Gastrocnemius medialis (tissue), 4 donors: ENCODE results near the gene ADAMTS20. TPM values are rescaled to one million over a fixed set of nuclear protein-coding genes. Genes with fewer than 3 reads are reported as not detected.
A peak's percentile ranks its signal among the peaks of the same experiment; 100 is the strongest.
"Not testable (repeated sequence)": the region's sequence is repeated elsewhere in the genome, so short reads cannot be mapped to it uniquely, and the experiment has no call there.

Experiments used
- ATAC-seq, 2 donors: fragments of 150-250 bp; one replicate each; pipeline ENCODE4 v1.9.1; 2016
- DNase-seq, 2 donors: peaks; one replicate each; pipeline ENCODE4 v3.0.0-alpha.2; 2019
- H3K27ac ChIP-seq, 4 donors: fragments of 200-600 bp; sonication (generic); 1 replicate in 1 of 4; 2 replicates in 3 of 4; pipeline ENCODE4 v1.5.1; 2016 to 2018; ENCODE audit warnings: mild to moderate bottlenecking in 2 of 4, moderate library complexity in 1 of 4
- H3K27me3 ChIP-seq, 3 donors: fragments of 200-600 bp; sonication (generic) in 2 of 3; 1 replicate in 1 of 3; 2 replicates in 2 of 3; pipeline versions ENCODE4 v1.5.1 to v1.6.0; 2016 to 2019; ENCODE audit warnings: mild to moderate bottlenecking in 1 of 3, moderate library complexity in 1 of 3
- H3K36me3 ChIP-seq, 2 donors: fragments of 200-600 bp; sonication (generic) in 1 of 2; one replicate each; pipeline ENCODE4 v1.5.1; 2017 to 2018
- H3K4me1 ChIP-seq, 2 donors: fragments of 200-600 bp; sonication (generic) in 1 of 2; one replicate each; pipeline ENCODE4 v1.5.1; 2016 to 2017; ENCODE audit warnings: mild to moderate bottlenecking in 2 of 2
- H3K4me3 ChIP-seq, 4 donors: fragments of 200-600 bp; sonication (generic) in 3 of 4; 1 replicate in 1 of 4; 2 replicates in 3 of 4; pipeline ENCODE4 v1.5.1; 2016 to 2019; ENCODE audit warnings: mild to moderate bottlenecking in 2 of 4
- H3K9me3 ChIP-seq, 3 donors: fragments of 200-600 bp; sonication (generic) in 2 of 3; 1 replicate in 1 of 3; 2 replicates in 2 of 3; pipeline ENCODE4 v1.5.1; 2016 to 2019
- CTCF ChIP-seq, 5 experiments: fragments of 450-650 bp in 3 of 5; fragments of 200-600 bp in 2 of 5; sonication (generic) in 2 of 5; IDR thresholded peaks in 4 of 5; conservative IDR thresholded peaks in 1 of 5; 1 replicate in 4 of 5; 2 replicates in 1 of 5; pipeline ENCODE4 v1.5.1; 2016 to 2019; ENCODE audit warnings: antibody characterized with exemption in 5 of 5, mild to moderate bottlenecking in 3 of 5, moderate library complexity in 3 of 5
- POLR2A ChIP-seq, 2 donors: fragments of 450-650 bp; IDR thresholded peaks; one replicate each; pipeline ENCODE4 v1.6.1; 2017; ENCODE audit warnings: antibody characterized with exemption in 2 of 2, mild to moderate bottlenecking in 2 of 2, moderate library complexity in 2 of 2
- in situ Hi-C, 4 donors: fragments of 200-750 bp; cut with MboI; loops; one replicate each; pipeline versions ENCODE4 v1.15.0 to v1.8.0; 2017; ENCODE audit warnings: low sequenced_read_pairs in 4 of 4
- intact Hi-C: fragments of 100-400 bp; cut with DNase I; formaldehyde crosslinking; loops from one replicate; pipeline ENCODE4 v1.15.1; 2023; ENCODE audit warnings: low total_unique reads
- total RNA-seq, 4 donors: library from RNA; depleted of rRNA; stranded (reverse); fragments of >200 nt; gene quantifications; one replicate each; pipeline versions ENCODE4 v1.1.0 to v1.2.3, GENCODE V29; 2016

The ADAMTS20 gene
- total RNA-seq, 4 donors from 2014 or later = not detected

DNA sequence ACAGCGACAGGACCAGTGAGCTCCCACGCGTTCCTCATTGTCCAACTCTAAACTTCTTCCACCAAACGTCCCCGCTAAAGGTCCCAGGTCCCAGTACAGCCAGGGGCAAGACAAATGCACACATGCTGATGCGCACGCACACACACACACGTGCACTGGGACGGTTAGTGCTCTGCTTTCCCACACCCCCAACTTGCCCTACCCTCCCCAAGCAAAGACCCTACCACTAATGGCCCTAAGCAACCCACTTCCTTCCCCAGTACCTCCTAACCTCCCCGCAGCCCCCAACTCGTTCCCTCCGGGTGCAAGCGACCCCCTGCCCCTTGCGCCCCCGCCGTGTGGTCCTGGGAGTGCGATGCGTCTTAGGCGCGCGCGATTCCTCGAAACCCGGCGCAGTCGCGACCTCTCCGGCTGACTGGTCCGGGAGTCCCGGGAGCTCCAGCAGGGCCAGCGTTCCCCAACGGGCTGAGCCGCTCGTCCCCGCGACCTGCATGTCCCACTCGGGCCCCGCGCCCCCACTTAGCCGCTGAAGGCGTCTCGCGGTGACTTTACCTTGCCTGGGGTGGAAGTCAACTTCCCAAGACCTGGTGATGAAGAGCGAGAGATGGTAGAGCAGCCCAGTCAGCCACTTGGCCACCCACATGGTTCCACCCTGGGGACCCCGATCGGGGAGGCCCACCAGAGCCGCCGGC, 578 bp downstream of the ADAMTS20 start:
- Histone ChIP-seq H3K36me3 (no peaks in the 10 kb centered on the region), H3K9me3 (no peaks in the 10 kb centered on the region), H3K4me3 (peak overlapping the region in 3 of 4 donors; percentile 2 to 25 (median 6)), H3K27me3 (peaks cover 15 to 33% (median 16%) of the 10 kb centered on the region in 3 donors), H3K4me1 (no peaks in the 10 kb centered on the region), H3K27ac (no peak overlapping the region)
- TF ChIP-seq POLR2A (IDR thresholded peaks at IDR 0.05) (no peak), CTCF (IDR thresholded peaks at IDR 0.05 in 4 of 5, conservative IDR thresholded peaks at IDR 0.05 in 1 of 5) (no peak)
- ATAC-seq (no peak), DNase-seq (no peak)
- in situ Hi-C loops (no loop called here), intact Hi-C loops (no loop called here)

DNA sequence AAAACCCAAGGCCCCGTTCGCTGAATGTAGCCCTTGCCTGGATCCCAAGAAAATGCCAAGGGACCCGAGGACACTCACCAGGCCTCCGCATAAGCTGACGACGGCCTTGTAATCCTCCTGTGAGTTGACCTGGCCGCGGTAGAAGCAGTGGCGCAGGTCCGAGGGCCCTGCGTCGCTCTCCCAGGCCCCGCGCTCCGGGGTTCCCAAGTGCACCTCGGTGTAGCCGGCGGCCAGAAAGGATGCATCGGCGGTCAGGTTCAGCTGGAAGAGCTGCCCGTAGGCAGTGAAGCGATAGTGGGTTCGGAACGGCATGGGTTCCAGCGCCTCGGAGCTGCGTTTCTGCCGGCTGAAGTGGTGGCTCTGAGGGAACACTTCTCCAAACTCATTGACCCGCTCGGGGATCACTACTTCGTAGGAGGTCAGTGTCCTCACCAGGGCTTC, 1.2 kb downstream of the ADAMTS20 start:
- no peak for ATAC-seq
- H3K9me3 ChIP-seq = no peaks in the 10 kb centered on the region
- peaks cover 15 to 33% (median 16%) of the 10 kb centered on the region in 3 donors for H3K27me3 ChIP-seq
- no peak for TF ChIP-seq POLR2A (IDR thresholded peaks at IDR 0.05)
- TF ChIP-seq CTCF (IDR thresholded peaks at IDR 0.05 in 4 of 5, conservative IDR thresholded peaks at IDR 0.05 in 1 of 5) = no peak
- in situ Hi-C loops = no loop called here
- no peaks in the 10 kb centered on the region for H3K4me1 ChIP-seq
- no peak for DNase-seq
- no peak overlapping the region for H3K4me3 ChIP-seq
- H3K36me3 ChIP-seq = no peaks in the 10 kb centered on the region
- intact Hi-C loops = no loop called here
- H3K27ac ChIP-seq = no peak overlapping the region

- intact Hi-C loops = no loop called here
- DNase-seq = no peak
- ATAC-seq = no peak
- in situ Hi-C loops = no loop called here
- Histone ChIP-seq H3K9me3 (no peaks in the 10 kb centered on the region), H3K27ac (no peak overlapping the region), H3K27me3 (peaks cover 0 to 8% (median 0%) of the 10 kb centered on the region in 3 donors), H3K4me3 (no peak overlapping the region), H3K36me3 (no peaks in the 10 kb centered on the region), H3K4me1 (no peaks in the 10 kb centered on the region)
- TF ChIP-seq POLR2A (IDR thresholded peaks at IDR 0.05) (no peak), CTCF (IDR thresholded peaks at IDR 0.05 in 4 of 5, conservative IDR thresholded peaks at IDR 0.05 in 1 of 5) (no peak)
These were observed 7.3 kb downstream of the ADAMTS20 start for GRCh38 chr12:43544703-43545102.

DNA sequence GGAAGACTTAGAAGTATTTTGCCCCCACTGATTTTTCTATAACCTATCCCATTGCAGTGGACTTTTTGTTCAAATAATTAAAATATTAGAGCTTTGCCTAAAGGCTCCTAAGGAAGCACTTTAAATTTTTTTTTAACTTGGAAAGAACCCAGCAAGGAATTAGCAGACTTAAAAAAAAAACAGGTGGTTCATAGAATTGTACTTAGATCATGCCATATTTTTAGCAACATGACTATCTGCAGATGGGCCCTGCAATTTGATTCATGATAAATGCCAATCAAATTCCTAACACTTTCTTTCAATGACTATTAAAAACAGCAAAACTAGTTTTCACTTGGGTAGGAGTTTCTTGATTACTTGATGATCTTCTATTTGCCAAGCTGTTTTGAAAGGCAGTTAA, 11.5 kb downstream of the ADAMTS20 start:
- H3K36me3 ChIP-seq = no peaks in the 10 kb centered on the region
- TF ChIP-seq CTCF (IDR thresholded peaks at IDR 0.05 in 4 of 5, conservative IDR thresholded peaks at IDR 0.05 in 1 of 5) = no peak
- TF ChIP-seq POLR2A (IDR thresholded peaks at IDR 0.05) = no peak
- intact Hi-C loops (no loop called here), in situ Hi-C loops (no loop called here)
- DNase-seq (no peak), ATAC-seq (no peak)
- no peaks in the 10 kb centered on the region for H3K27me3 ChIP-seq
- H3K9me3 ChIP-seq = no peaks in the 10 kb centered on the region
- no peaks in the 10 kb centered on the region for H3K4me1 ChIP-seq
- H3K4me3 ChIP-seq = no peak overlapping the region
- H3K27ac ChIP-seq = no peak overlapping the region

DNA sequence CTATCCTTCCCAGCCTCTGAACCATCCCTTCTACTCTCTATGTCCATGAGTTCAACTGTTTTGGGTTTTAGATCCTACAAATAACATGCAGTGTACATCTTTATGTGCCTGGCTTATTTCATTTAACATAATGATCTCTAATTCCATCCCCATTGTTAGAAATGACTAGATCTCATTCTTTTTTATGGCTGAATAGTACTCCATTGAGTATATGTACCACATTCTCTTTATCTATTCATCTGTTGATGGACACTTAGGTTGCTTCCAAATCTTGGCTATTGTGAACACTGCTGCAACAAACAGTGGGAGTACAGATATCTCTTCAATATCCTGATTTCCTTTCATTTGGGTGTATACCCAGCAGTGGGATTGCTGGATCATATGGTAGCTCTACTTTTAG, 14.3 kb downstream of the ADAMTS20 start:
- in situ Hi-C loops = not testable (repeated sequence)

More for the DNA sequence above, 14.3 kb downstream of the ADAMTS20 start:
- intact Hi-C loops, DNase-seq, H3K27ac ChIP-seq, H3K9me3 ChIP-seq, ATAC-seq, H3K4me1 ChIP-seq, H3K36me3 ChIP-seq, H3K27me3 ChIP-seq, H3K4me3 ChIP-seq: not testable (repeated sequence)
